GM23338 (cell line): ENCODE results near the gene ARHGEF1. TPM values are rescaled to one million over a fixed set of nuclear protein-coding genes. Genes with fewer than 3 reads are reported as not detected.

Source experiments
- ATAC-seq: fragments of 200-7000 bp; cut with Tn5 transposase; 3 replicates; pipeline ENCODE4 v1.9.1; 2020
- DNase-seq: peaks from one replicate; pipeline ENCODE4 v3.0.0-alpha.2; 2015; ENCODE audit warnings: low spot score
- H2AFZ ChIP-seq: fragments of 200-600 bp; sonication (generic); 2 replicates; pipeline ENCODE4 v1.8.0; 2016; ENCODE audit warnings: antibody characterized with exemption, mild to moderate bottlenecking, moderate library complexity
- H3F3A ChIP-seq: fragments of 200-600 bp; sonication (generic); replicated peaks from 2 replicates; pipeline ENCODE4 v1.8.0; 2017; ENCODE audit warnings: antibody characterized with exemption, mixed run types, low read depth
- H3K27ac ChIP-seq: fragments of 200-600 bp; sonication (generic); 2 replicates; pipeline ENCODE4 v1.6.1; 2016; ENCODE audit warnings: low read depth
- H3K27me3 ChIP-seq: fragments of 200-600 bp; sonication (generic); 2 replicates; pipeline ENCODE4 v1.8.0; 2016; ENCODE audit warnings: mild to moderate bottlenecking, mixed run types, moderate library complexity; ENCODE audit not compliant: insufficient read depth
- H3K36me3 ChIP-seq: fragments of 200-600 bp; sonication (generic); 2 replicates; pipeline ENCODE4 v1.8.0; 2016; ENCODE audit warnings: mild to moderate bottlenecking; ENCODE audit not compliant: insufficient read depth
- H3K4me1 ChIP-seq: fragments of 200-600 bp; sonication (generic); 2 replicates; pipeline ENCODE4 v1.8.0; 2016; ENCODE audit warnings: mild to moderate bottlenecking, moderate library complexity; ENCODE audit not compliant: insufficient read depth
- H3K4me2 ChIP-seq: fragments of 200-600 bp; sonication (generic); 2 replicates; pipeline ENCODE4 v1.7.1; 2017; ENCODE audit warnings: mixed run types
- H3K4me3 ChIP-seq: fragments of 200-600 bp; sonication (generic); 2 replicates; pipeline ENCODE4 v1.6.1; 2016; ENCODE audit warnings: mixed run types
- H3K79me2 ChIP-seq: fragments of 200-600 bp; sonication (generic); replicated peaks from 2 replicates; pipeline ENCODE4 v1.8.0; 2017; ENCODE audit warnings: mild to moderate bottlenecking; ENCODE audit not compliant: insufficient read depth
- H3K9me2 ChIP-seq: fragments of 200-600 bp; sonication (generic); 2 replicates; pipeline ENCODE4 v1.8.0; 2017; ENCODE audit not compliant: insufficient read depth
- H4K20me1 ChIP-seq: fragments of 200-600 bp; sonication (generic); replicated peaks from 2 replicates; pipeline ENCODE4 v1.8.0; 2017; ENCODE audit warnings: mild to moderate bottlenecking; ENCODE audit not compliant: insufficient read depth
- H3K27ac Mint-ChIP-seq: 2 replicates; pipeline ENCODE4 v1.8.0; 2020; ENCODE audit warnings: inconsistent platforms, mild to moderate bottlenecking, moderate library complexity, mixed read lengths
- H3K27me3 Mint-ChIP-seq: 3 replicates; pipeline ENCODE4 v1.8.0; 2022; ENCODE audit warnings: low read depth, mild to moderate bottlenecking, moderate library complexity, mixed read lengths, inconsistent platforms; ENCODE audit not compliant: insufficient read depth, poor library complexity
- H3K36me3 Mint-ChIP-seq: 3 replicates; pipeline ENCODE4 v1.8.0; 2021; ENCODE audit warnings: low read depth, mild to moderate bottlenecking, inconsistent platforms, moderate library complexity, mixed read lengths
- H3K4me1 Mint-ChIP-seq: 3 replicates; pipeline ENCODE4 v1.8.0; 2020; ENCODE audit warnings: mild to moderate bottlenecking, inconsistent platforms, mixed read lengths
- H3K4me3 Mint-ChIP-seq: 3 replicates; pipeline ENCODE4 v1.8.0; 2021; ENCODE audit warnings: moderate library complexity, mild to moderate bottlenecking, inconsistent platforms, mixed read lengths
- H3K9me3 Mint-ChIP-seq: 3 replicates; pipeline ENCODE4 v1.8.0; 2020; ENCODE audit warnings: moderate library complexity, mild to moderate bottlenecking, inconsistent platforms, mixed read lengths
- CREB1 ChIP-seq: fragments of 250-450 bp; sonication (Bioruptor Pico); IDR thresholded peaks from 2 replicates; pipeline ENCODE4 v1.5.0; 2020; ENCODE audit warnings: low read depth, mild to moderate bottlenecking, moderate library complexity
- EZH2phosphoT487 ChIP-seq: fragments of 200-600 bp; sonication (generic); IDR thresholded peaks from one replicate; pipeline ENCODE4 v1.8.1; 2018; ENCODE audit warnings: antibody characterized with exemption; ENCODE audit not compliant: unreplicated experiment
- NANOG ChIP-seq: IDR thresholded peaks from 2 replicates; pipeline ENCODE4 v1.6.1; 2016; ENCODE audit warnings: antibody characterized with exemption, borderline replicate concordance
- POLR2AphosphoS5 ChIP-seq: IDR thresholded peaks from 2 replicates; pipeline ENCODE4 v1.6.1; 2016; ENCODE audit warnings: antibody characterized with exemption, low read depth
- ZNF114 ChIP-seq: fragments of 250-450 bp; sonication (Bioruptor Pico); IDR thresholded peaks from 2 replicates; pipeline ENCODE4 v1.5.0; 2020; ENCODE audit warnings: mild to moderate bottlenecking, moderate library complexity
- polyA plus RNA-seq: library from polyadenylated mRNA; unstranded; fragments of >200 nt; fragmentation: Nextera tagmentation; extraction: Ambion mirVana; gene quantifications from 2 replicates; pipeline ENCODE4 v1.2.1, GENCODE V29; 2016
- total RNA-seq: library from RNA; depleted of rRNA; stranded (reverse); fragments of >200 nt; shearing (Covaris generic); gene quantifications from 2 replicates; pipeline ENCODE4 v1.2.3, GENCODE V29; 2014
- TF ChIP-seq, protein P1 (sequence below): IDR thresholded peaks from one replicate; pipeline ENCODE4 v1.6.1; 2018; ENCODE audit warnings: antibody characterized with exemption; ENCODE audit not compliant: unreplicated experiment
- TF ChIP-seq, protein P2 (sequence below): IDR thresholded peaks from 2 replicates; pipeline ENCODE4 v1.6.1; 2016; ENCODE audit warnings: antibody characterized with exemption
- TF ChIP-seq, protein P3 (sequence below), 2 experiments: fragments of 200-600 bp in 1 of 2; sonication (generic) in 1 of 2; conservative IDR thresholded peaks; 2 replicates each; pipeline versions ENCODE4 v1.5.1 to v1.6.1; 2016 to 2017; ENCODE audit warnings: antibody characterized with exemption in 2 of 2, low read depth in 2 of 2, mild to moderate bottlenecking in 2 of 2, moderate library complexity in 1 of 2

ARHGEF1 gene
- total and polyA plus RNA-seq, 2 experiments from 2014 or later = 41.3 to 44.7 TPM

DNA sequence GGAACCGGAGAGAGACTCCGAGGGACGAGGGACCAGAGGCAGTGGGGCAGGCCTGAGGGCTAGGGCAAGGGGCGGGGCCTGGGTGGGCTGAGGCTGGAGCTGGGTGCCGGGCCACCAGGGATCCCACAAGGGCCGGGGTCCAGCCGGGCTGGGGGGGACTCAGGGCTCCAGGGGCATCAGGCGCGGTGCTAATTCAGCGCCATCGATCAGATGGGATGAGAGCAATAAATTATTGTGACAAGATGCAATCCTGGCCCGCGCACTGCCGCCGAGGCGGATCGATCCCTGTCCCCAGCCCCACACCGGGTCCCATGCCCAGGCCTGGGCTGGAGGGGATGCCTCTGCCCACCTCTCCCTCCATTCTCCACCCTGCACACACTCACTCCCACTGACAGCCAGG lies 39.6 kb downstream of the ARHGEF1 start:
- Histone ChIP-seq H3K27ac (no peak overlapping the region), H3K4me2 (peak overlapping the region; percentile 73), H2AFZ (no peak overlapping the region), H3K4me1 (peaks cover 9% of the 10 kb centered on the region; the same call in 1 of the 2 replicates), H3K9me2 (no peaks in the 10 kb centered on the region), H3K4me3 (peak overlapping the region; percentile 36; the same call in 1 of the 2 replicates), H3F3A (peaks cover 9% of the 10 kb centered on the region), H3K36me3 (no peaks in the 10 kb centered on the region), H3K79me2 (no peaks in the 10 kb centered on the region), H3K27me3 (peaks cover 98% of the 10 kb centered on the region), H4K20me1 (peaks cover 7% of the 10 kb centered on the region; the same call in 1 of the 2 replicates)
- no peak overlapping the region for H3K27ac Mint-ChIP-seq
- peak overlapping the region; percentile 47; the same call in 2 of the 3 replicates for H3K4me3 Mint-ChIP-seq
- DNase-seq (no peak), ATAC-seq (peak; percentile 42)
- H3K4me1 Mint-ChIP-seq = peaks cover 13% of the 10 kb centered on the region
- H3K9me3 Mint-ChIP-seq = peaks cover 3% of the 10 kb centered on the region; the same call in 1 of the 3 replicates
- H3K36me3 Mint-ChIP-seq = no peaks in the 10 kb centered on the region; the same call in 2 of the 3 replicates
- TF ChIP-seq ZNF114 (CRISPR knock-in tag) = no peak
- TF ChIP-seq POLR2AphosphoS5 = no peak
- no peak for TF ChIP-seq EZH2phosphoT487
- TF ChIP-seq, protein P1, sequence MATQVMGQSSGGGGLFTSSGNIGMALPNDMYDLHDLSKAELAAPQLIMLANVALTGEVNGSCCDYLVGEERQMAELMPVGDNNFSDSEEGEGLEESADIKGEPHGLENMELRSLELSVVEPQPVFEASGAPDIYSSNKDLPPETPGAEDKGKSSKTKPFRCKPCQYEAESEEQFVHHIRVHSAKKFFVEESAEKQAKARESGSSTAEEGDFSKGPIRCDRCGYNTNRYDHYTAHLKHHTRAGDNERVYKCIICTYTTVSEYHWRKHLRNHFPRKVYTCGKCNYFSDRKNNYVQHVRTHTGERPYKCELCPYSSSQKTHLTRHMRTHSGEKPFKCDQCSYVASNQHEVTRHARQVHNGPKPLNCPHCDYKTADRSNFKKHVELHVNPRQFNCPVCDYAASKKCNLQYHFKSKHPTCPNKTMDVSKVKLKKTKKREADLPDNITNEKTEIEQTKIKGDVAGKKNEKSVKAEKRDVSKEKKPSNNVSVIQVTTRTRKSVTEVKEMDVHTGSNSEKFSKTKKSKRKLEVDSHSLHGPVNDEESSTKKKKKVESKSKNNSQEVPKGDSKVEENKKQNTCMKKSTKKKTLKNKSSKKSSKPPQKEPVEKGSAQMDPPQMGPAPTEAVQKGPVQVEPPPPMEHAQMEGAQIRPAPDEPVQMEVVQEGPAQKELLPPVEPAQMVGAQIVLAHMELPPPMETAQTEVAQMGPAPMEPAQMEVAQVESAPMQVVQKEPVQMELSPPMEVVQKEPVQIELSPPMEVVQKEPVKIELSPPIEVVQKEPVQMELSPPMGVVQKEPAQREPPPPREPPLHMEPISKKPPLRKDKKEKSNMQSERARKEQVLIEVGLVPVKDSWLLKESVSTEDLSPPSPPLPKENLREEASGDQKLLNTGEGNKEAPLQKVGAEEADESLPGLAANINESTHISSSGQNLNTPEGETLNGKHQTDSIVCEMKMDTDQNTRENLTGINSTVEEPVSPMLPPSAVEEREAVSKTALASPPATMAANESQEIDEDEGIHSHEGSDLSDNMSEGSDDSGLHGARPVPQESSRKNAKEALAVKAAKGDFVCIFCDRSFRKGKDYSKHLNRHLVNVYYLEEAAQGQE = no peak
- TF ChIP-seq NANOG = no peak
- TF ChIP-seq, protein P2, sequence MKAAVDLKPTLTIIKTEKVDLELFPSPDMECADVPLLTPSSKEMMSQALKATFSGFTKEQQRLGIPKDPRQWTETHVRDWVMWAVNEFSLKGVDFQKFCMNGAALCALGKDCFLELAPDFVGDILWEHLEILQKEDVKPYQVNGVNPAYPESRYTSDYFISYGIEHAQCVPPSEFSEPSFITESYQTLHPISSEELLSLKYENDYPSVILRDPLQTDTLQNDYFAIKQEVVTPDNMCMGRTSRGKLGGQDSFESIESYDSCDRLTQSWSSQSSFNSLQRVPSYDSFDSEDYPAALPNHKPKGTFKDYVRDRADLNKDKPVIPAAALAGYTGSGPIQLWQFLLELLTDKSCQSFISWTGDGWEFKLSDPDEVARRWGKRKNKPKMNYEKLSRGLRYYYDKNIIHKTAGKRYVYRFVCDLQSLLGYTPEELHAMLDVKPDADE = no peak
- TF ChIP-seq CREB1 (CRISPR knock-in tag) = no peak
- TF ChIP-seq, protein P3, sequence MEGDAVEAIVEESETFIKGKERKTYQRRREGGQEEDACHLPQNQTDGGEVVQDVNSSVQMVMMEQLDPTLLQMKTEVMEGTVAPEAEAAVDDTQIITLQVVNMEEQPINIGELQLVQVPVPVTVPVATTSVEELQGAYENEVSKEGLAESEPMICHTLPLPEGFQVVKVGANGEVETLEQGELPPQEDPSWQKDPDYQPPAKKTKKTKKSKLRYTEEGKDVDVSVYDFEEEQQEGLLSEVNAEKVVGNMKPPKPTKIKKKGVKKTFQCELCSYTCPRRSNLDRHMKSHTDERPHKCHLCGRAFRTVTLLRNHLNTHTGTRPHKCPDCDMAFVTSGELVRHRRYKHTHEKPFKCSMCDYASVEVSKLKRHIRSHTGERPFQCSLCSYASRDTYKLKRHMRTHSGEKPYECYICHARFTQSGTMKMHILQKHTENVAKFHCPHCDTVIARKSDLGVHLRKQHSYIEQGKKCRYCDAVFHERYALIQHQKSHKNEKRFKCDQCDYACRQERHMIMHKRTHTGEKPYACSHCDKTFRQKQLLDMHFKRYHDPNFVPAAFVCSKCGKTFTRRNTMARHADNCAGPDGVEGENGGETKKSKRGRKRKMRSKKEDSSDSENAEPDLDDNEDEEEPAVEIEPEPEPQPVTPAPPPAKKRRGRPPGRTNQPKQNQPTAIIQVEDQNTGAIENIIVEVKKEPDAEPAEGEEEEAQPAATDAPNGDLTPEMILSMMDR (conservative IDR thresholded peaks at IDR 0.05; ENCODE audit: low read depth in 2 of 2) = no peak
- H3K27me3 Mint-ChIP-seq = peaks cover 10% of the 10 kb centered on the region
